Fibroblast of the conjunctiva (primary cell): ENCODE measurements around the gene ACOT13.
"Not testable (repeated sequence)": the region's sequence is repeated elsewhere in the genome, so short reads cannot be mapped to it uniquely, and the experiment has no call there.

ENCODE experiments used
- DNase-seq: peaks from one replicate; pipeline ENCODE4 v3.0.0-alpha.2; 2010; ENCODE audit warnings: low read depth

Gene ACOT13

DNA sequence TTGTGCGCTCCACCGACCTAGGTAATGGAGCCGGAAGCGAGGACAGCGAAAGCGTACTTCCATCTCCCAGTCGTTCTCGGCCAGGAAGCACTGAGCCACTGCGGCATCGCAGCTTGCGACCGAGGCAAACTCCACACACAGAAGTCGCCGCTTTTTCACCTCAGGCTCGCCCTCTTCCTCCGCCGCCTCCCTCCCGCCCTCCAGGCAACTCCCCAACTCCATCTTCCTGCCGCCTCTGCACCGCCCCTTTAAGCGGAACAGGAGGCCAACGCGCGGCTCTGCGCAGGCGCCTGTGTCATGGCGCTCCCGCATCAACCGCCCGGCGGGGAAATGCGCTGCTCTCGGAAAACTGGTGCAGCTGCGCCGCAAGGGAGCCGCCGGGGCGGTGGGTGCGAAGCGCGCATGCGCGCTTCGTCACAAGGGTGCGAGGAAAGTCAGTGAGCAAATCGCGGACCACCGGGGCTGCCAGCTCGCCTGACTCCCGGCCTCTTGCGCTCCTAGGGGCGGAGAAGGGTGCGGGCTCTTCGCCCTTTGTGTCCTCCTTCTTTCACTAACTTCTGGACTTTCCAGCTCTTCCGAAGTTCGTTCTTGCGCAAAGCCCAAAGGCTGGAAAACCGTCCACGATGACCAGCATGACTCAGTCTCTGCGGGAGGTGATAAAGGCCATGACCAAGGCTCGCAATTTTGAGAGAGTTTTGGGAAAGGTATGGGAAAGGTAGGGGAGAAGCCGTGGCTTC, at the start of gene ACOT13, which contains the start of gene TDP2:
Gene ACOT13 (plus strand): TSS at position 437 of the 737 bp plus-strand sequence. CDS start 187 bp downstream, at position 624.
Gene TDP2 (minus strand): TSS at position 259 of the 737 bp plus-strand sequence. CDS start 37 bp downstream, at position 222.
- DNase-seq: peak; percentile 95

DNA sequence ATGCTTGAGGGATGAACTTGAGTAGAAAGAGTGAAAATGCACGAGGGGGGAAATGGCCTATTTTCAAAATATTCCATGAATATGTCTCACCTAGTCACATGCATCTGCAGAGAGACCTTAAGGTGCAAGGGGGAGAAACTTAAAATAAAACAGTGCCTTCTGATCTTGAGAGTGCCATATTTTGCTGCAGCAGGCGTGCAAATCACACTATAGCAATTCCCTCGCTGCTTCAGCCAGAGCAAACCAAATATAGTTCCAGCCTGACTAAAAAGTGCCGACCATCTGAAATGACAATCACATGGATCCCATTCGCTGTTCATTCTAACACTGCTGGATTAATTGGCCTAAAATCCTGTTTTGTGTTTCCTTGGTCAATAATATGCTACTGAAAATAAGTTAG, 47.2 kb upstream of the ACOT13 start:
- no peak for DNase-seq

DNA sequence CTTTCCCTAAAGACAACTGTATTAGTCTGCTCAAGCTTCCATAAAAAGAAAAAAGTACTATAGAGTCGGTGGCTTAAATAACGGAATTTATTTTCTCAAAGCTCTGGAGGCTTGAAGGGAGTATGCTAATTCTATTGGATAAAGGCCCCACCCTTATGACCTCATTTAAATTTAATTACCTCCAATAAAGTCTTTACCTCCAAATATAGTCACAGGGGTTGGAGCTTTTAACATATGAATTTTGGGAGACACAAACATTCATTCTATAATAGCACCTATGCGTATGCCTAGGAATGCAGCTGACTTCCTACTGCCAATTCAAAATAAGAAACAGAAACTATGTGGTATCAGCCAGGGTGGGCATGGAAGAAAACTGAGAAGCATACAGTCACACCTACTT, 46.2 kb upstream of the ACOT13 start:
- no peak for DNase-seq

DNA sequence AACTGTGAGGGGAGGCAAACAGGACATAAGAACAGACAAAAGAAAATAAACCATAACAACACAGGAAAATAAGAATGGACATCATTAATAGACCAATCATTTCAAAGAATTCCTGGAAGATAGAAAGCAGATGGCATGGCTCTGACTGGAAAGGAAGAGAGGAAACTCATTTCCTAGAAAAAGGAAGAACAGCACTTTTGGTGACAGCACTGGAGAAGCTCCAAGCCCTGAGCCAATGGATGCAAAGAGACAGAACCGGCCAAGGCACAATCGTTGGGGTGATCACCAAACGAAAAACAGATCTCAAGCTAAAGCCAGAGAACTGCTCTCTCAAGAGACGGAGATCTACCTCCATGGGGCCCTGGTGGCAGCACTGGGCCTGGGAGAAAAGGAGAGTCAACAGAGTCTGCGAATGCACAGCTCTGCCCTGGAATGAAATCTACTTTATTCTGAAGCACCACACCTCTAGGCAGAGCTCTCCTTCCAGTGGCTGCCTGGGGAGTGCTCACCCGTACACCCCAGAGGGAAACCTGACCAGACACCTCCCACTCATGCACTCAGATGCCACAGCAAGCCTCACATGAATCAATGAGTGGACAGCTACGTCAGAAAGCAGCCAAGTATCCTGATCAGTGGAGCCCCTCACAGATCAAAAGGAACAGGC, 45.1 kb upstream of the ACOT13 start:
- DNase-seq: no peak

DNA sequence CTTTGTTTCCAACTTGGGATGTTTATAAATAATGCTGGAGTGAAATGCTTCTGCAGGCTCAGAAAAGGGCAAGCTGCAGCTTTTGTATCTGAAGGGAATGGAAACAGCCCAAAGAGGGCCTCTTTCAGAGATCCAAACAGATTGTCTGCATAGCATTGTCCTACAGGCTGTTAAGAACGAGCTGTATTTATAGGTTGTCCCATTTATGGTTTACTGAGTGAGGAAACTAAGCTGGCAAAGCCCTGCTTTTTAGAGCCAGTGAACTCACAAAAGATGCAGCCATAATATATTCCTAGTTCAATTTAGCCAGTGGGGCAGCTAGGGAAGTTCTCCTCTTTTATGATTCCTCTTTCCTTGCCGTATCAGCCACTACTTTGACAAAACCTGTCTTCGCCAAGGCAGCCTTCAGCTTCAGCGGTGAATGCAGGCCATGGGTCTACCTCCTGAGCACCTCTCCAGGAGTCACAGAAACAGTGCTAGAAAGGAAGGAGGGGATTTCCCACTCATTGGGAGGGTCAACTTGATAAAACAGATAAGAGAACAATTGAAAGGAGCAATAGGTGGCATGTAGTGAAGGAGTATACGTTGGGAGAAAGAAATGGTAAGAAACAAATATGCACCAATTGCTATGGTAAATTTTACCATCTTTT, 35.9 kb upstream of the ACOT13 start:
- DNase-seq: no peak

DNA sequence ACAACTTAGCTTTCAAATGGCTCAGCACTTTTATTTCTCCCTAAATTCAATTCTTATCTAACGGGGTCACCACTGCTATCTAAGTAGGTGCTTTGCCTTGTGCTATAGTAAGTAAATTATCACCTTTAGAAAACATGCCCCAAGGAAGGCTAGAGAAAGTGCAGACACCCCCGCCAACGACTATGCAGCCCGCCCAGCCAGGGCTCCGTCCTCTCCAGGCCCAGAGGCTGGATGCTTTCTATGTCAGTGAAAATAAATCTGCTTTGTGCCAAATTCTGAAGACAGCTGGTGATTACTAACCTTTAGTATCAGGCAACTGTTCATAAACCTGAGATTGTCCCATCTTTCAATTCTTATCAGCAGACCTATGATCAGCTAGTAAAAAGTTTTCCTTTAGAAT, 35.2 kb upstream of the ACOT13 start:
- DNase-seq: no peak

DNA sequence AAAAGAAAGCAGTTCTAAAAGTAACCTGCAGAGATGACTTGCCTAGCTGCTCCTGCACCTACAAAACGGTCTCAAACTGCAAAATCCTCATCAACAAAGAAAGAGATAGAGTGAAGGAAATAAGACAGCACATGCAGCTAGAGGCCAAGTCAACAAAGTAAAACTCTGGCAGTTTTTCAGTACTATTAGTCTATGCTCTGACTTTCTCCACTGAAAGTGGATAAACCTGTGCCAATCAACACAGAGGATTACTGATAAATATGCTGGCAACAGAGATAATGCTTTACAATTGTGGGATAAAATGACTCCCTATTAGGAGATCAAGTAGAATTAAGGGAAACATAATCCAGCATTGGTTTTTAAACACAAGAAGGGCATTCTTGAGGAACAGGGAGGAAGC, 34.3 kb upstream of the ACOT13 start:
- no peak for DNase-seq

DNA sequence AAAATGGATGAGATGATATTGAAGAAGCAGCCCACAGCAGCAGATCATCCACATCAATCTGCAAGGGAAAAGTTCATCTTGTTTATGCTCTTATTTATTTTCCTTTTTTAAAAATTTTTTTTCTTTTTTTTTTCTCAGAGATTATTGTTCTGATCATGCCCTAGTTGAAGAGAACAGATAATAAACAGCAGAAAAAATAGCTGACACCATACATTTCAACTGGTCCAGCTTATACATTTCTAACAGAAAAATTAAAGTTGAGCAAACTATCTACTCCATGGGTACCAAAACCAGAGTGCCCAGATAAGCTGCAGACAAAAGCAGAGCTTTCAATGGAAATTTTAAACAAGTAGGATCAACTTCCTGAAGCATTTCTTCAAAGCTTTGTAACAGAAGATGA, 30.2 kb upstream of the ACOT13 start:
- DNase-seq: no peak

DNA sequence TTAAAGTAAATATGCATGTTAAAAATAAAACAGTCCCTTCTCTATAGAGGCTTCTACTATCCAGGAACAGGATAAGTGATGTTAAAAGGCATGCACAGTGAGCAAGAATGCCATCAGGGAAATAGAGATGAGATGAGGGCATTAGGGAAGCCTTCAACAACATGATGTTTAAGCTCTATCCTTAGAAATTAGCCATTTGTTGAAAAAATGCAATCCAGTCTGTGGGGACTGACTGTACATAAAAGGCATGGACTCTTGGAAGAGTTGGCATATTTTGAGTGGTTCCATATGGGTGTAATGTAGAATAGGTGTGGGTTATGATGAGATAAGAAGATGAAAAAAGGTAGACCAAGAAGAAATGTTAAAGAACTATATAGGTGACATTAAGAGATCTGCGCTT, 26.7 kb upstream of the ACOT13 start:
- no peak for DNase-seq

DNA sequence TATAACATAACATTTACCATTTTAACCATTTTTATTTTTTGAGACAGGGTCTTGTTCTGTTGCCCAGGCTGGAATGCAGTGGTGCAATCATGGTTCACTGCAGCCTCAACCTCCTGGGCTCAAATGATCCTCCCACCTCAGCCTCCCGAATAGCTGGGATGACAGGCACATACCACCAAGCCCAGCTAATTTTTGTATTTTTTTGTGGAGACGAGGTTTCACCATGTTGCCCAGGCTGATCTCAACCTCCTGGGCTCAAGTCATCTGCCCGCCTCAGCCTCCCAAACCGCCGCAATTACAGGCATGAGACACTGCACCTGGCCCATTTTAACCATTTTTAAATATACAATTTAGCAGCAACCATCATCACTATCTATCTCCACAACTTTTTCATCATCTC, 26.2 kb upstream of the ACOT13 start:
- not testable (repeated sequence) for DNase-seq

DNA sequence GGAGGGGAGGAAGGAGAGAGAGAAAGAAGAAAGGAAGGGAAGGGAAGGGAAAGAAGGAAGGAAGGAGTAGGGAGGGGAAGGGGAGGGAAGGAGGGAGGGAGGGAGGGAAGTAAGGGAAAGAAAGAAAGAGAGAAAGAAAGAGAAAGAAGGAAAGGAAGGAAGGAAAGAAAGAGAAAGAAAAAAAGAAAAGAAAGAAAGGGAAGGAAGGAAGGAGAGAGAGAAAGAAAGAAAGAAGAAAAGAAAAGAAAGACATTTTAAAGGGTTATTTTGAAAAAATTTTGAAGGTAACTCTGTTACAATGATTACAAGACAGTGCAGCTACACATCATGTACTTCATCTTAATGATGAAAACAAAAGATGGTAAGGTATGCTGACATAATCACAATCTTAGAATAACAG, 24.8 kb upstream of the ACOT13 start:
- no peak for DNase-seq

DNA sequence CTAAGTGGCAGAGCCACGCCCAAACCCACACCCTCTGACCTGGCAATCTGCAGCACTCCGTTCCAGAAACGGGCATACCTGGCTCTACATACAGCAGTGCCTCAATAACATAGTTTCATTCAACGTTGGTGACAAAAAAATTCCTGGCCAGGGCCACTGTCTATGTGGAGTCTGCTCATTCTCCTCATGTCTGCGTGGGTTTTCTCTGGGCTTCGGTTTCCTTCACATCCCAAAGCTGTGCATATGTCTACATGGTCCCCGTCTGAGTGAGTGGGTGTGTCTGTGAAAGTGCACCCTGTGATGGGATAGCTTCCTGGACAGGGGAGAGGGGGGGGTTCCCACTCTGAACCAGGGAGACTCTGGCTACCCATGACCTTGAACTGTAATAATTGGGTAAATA, 23.0 kb upstream of the ACOT13 start:
- no peak for DNase-seq

DNA sequence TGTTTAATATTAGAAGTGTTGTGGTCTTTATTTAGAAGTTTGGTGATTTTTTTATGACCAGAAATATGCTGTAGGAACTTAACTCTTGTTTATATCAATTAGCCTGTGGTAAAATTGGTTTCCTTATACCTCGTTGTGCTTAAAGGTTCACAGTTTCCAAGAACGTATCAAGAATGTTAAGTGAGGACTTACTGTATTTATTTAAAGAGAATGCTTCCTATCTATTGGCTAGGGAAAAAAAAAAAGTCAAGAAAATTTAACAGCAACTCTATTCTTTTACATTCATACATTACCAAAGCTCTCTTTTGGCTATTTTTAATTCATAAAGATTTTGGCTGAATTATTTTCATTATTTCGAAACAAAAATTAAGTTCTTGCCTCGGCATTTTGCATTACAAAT, 22.5 kb upstream of the ACOT13 start:
- DNase-seq: no peak

DNA sequence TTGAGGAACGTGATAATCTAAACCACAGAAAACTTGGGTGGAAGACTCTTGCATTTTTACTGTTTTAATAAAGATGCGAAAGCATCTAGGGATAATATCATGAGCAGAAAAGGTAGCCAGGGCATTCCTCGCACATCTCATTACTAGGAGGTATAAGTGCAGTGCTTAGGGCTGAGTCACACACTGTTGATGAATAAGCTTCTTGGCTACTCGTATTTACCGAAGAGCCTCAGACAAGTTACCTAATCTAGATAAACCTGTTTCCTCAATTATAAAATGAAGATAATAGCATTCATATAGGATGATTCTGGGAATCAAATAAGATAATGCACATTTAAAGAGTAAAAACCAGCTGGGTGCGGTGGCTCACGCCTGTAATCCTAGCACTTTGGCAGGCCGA, 20.1 kb upstream of the ACOT13 start:
- no peak for DNase-seq

DNA sequence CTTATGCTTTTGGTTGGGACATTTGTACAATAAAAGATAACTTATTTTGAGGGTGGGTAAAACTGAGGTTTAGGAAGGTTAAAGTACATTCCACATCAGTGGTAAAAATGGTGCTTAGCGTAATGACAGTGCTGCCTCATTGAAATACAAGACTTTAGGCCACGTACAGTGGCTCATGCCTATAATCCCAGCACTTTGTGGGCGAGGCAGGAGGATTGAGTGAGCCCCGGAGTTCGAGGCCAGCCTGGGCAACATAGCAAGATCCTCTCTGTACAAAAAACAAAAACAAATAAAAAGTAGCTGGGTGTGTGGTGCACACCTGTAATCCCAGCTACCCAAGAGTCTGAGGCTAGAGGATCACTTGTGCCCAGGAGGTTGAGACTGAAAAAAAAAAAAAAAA, 18.6 kb upstream of the ACOT13 start:
- no peak for DNase-seq

DNA sequence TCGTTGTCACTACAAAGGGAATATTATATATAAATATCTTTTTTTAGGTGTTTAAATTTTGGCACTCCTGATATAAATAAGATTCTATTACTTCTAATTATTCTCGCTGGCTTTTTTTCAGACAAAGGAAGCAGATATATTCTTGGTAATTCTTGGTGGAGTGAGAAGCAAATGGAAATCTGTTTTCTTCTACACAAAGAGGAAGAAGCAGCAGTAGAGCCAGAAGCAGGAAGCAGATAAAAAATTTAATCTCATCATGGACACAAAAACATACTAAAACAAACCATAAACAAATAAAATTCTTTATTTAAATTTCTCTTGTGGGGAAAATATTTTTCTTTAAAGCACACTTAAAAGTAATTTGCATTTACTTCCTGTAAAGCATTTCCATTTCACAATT, 17.2 kb upstream of the ACOT13 start:
- DNase-seq: no peak

DNA sequence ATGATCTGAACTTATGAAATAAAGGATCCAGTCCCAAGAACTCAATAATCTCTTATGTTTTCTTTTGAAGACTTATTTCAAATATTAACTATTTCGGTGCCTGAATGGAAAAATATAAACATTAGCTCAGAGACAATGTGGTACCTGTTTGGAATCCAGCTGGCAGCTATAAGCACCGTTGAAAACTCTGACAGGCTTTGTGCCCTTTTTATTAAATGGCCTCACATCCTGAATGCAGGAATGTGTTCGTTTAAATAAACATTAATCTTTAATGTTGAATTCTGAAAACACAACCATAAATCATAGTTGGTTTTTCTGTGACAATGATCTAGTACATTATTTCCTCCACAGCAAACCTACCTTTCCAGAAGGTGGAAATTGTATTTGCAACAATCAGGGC, 16.5 kb upstream of the ACOT13 start:
- no peak for DNase-seq

DNA sequence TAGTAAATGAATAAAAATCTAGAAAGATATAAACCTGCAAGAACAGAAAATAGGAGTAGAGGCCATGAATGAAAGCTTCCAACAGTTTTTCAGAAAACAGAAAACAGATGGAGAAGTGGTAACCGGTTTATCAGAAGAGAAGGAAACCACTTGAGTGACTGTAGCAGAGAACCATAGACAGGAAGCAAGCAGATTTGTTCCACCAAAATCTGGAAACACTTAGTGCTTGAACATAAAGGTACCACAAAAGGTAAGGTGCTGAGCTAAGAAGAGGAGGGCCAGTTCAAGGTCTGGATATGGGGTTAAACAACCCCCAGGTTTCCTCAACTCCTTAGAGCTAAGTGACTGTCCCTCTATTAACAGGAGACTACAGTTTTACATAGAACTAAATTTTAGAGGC, 11.7 kb upstream of the ACOT13 start:
- DNase-seq: no peak

DNA sequence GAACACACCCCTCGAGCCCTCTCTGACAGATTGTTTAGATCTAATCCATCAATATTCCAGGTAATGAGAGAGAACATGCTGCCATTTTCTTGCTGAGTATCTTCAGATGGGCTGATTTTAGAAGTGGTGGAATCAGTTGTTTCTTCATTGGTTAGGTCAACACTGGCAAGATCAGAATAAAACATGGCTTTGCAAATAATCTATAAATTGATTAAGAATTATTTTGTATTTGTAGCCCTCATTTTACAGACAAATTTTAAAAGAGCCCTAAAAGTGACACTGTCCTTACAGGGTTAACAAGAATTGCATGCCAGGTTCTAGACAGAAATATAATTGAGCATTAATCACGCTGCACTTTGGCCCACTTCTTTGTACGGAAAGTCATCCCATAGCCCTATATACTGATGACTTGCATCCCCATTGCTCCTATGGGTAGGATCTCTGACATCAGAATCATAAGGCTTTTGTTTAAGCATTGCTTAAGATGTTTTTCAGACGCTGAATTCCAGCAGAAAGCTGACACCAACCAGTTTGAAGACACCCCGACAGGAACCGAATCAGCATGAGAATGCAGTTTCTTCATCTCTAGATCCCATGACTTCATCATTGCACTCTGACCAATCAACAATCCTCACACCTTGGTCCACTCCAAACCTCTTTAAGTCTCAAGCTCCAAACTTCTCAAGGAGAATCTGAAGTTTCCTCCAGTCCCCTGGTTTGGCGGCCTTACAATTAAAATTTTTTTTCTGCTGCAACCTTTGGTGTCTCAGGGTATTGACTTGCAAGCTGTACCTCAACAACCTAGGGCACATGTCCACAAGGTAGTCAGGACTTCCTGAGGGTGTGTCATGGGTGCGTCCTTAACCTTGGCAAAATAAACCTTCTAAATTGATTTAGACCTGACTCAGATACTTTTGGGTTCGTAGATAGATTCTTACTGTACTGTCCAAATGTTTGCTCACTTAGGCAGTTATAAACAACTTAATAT, 8.0 kb upstream of the ACOT13 start:
- DNase-seq: peak; percentile 69

DNA sequence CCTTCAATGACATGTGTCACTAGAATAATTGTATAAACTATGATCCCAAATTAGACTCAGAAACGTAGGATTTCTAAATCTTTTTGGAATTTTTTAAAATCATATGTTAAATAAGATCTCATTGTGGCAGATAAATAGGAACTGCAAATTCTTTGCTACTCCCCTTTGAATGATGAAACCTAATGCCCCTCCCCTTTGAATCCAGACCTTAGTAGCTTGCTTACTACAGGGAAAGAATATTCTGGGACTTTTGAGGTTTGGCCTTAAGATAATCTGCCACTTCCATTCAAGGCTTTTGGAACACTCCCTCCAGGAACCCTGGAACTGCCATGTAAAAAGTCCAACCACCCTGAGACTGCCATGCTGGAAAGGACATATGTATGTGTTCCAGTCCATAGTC, 7.3 kb upstream of the ACOT13 start:
- DNase-seq: no peak

DNA sequence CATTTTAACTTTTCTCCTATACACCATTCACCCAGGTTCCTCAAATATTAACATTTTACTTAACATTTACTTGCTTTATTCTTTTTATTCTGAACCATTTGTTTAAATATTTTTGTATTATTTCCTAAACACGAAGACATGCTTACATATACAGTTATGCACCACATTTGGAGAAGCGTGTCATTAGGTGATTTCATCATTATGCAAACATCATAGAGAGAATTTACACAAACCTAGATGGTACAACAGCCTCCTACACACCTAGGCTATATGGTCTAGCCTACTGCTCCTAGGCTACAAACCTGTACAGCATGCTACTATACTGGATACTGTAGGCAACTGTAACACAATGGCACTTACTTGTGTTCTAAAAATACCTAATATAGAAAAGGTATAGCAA, 6.8 kb upstream of the ACOT13 start:
- DNase-seq: no peak

DNA sequence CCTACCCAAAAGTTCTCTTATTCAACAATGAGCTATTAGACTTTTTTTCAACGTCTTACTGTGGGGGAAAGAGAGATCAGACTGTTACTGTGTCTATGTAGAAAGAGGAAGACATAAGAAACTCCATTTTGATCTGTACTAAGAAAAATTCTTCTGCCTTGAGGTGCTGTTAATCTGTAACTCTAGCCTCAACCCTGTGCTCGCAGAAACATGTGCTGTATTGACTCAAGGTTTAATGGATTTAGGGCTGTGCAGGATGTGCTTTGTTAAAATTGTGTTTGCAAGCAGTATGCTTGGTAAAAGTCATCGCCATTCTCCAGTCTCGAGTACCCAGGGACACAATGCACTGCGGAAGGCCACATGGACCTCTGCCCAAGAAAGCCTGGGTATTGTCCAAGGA, 5.1 kb upstream of the ACOT13 start:
- not testable (repeated sequence) for DNase-seq
